Measurements from ENCODE around the gene TIGD1.

TIGD1 gene

DNA sequence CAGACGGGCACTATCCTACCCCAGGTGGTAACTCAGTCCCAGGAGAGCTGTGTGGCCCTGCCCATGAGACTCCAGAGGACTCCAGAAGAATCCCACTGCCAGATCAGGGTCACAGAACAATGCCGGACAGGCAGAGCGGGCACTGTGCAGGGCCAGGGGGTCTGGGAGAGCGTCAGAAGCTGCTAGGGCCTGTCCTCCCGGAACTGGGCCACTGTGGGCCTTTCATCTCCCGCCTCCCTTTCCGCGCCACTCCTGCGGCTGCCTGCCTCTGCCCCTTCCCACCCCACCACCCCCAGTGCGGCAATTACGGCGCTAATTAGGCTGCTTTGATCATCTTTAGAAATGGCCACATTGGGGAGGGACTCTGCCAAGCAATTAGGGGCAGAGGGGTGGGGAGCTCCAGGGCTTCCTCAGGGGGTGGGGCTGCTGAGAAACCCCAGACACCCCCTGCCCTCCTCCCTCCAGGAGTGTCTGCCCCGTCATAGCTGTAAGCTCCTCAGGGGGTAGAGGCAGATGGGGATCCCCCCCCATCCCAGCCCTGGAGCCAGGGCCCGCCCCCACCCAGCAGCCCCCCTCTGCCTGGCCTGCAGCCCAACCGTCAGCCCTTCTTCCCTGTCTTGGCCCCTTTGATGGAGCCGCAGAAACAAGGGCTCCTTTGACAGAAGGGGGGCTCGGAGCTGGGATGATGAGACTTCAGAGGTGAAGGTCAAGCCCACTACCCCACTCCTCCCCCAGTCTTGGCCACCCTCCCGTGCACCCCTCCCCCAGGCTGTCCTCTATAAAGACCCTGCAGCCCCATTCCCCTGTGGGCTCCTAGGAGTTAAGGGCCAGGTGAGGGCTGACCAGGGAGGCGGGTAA, 30.5 kb downstream of the TIGD1 start, which contains the start of gene PRSS56:
Gene PRSS56, plus strand, starts transcription at position 808 of the 858 bp plus-strand sequence. CDS start 211 bp downstream, outside the sequence.
- TF ChIP-seq, protein P1, sequence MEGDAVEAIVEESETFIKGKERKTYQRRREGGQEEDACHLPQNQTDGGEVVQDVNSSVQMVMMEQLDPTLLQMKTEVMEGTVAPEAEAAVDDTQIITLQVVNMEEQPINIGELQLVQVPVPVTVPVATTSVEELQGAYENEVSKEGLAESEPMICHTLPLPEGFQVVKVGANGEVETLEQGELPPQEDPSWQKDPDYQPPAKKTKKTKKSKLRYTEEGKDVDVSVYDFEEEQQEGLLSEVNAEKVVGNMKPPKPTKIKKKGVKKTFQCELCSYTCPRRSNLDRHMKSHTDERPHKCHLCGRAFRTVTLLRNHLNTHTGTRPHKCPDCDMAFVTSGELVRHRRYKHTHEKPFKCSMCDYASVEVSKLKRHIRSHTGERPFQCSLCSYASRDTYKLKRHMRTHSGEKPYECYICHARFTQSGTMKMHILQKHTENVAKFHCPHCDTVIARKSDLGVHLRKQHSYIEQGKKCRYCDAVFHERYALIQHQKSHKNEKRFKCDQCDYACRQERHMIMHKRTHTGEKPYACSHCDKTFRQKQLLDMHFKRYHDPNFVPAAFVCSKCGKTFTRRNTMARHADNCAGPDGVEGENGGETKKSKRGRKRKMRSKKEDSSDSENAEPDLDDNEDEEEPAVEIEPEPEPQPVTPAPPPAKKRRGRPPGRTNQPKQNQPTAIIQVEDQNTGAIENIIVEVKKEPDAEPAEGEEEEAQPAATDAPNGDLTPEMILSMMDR (IDR thresholded peaks at IDR 0.05; ENCODE audit: insufficient read depth, low read depth, low read length, missing control alignments): no peak
- no peak for DNase-seq (ENCODE audit: low read depth)
- H3K4me3 ChIP-seq (ENCODE audit: low read depth, low read length): no peak within 1 kb of the TSS

DNA sequence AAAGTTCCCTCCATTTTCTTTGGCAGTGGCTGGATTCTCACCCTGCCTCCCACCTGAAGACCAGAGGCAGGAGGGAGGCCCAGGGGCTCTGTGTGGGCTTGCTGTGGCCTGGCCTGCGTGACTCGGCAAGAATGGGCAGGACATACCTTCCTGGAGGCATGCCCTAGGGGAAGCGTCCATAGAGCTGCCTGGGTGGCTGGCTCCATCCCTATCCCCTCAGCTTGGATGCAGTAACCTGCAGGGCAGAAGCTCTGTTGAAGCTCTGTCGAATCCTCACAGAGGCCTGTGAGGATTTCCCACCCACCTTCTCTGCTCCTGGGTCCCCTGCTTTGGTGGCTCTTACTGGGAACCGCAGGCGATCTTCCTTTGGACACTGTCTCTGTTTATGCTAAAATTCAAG, 31.5 kb downstream of the TIGD1 start:
- no peak for DNase-seq (ENCODE audit: low read depth)
- TF ChIP-seq, protein P1 (IDR thresholded peaks at IDR 0.05; ENCODE audit: insufficient read depth, low read depth, low read length, missing control alignments): no peak

GRCh38 chr2:232516551-232516950, 33.8 kb downstream of the TIGD1 start:
- no peak for DNase-seq (ENCODE audit: low read depth)
- no peak overlapping the region for H3K4me3 ChIP-seq (ENCODE audit: low read depth, low read length)
- TF ChIP-seq, protein P1 (IDR thresholded peaks at IDR 0.05; ENCODE audit: insufficient read depth, low read depth, low read length, missing control alignments): no peak

More for the DNA sequence above, 31.5 kb downstream of the TIGD1 start:
- H3K4me3 ChIP-seq (ENCODE audit: low read depth, low read length): no peak overlapping the region

DNA sequence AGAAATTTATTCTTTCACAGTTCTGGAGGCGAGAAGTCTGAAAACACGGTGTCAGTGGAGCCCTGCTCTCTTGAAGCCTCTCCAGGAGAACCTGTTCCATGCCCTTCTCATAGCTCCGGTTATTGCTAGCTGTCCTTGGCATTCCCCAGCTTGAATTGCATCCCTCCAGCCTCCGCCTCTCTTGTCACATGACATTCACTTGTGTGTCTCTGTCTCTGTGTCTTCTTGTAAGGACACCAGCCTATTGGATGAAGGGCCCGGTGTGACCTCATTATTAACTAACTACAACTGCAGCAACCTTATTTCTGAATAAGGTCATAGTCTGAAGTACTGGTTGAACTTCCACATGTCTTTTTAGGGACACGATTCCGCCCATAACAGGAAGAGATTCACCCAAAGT, 34.7 kb downstream of the TIGD1 start:
- no peak overlapping the region for H3K4me3 ChIP-seq (ENCODE audit: low read depth, low read length)
- TF ChIP-seq, protein P1 (IDR thresholded peaks at IDR 0.05; ENCODE audit: insufficient read depth, low read depth, low read length, missing control alignments): no peak
- DNase-seq (ENCODE audit: low read depth): no peak

DNA sequence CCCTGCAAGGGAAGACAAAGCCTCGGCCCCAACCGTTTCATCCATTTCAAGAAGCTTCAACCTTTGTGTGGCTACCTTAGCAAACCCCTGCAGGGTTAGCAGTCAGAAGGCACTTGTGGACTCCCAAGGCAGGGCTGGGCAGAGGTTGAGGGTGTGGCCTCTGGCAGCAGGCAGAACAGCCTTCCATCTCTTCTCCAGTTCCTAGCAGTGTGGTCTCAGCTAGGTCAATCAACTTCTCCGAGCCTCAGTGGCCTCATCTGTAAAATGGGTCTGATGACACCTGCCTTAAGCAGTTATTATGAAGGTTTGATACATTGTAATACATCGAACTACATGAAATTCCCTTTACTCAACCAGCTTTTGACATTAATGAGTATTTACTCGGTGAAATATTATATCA, 37.0 kb downstream of the TIGD1 start:
- H3K4me3 ChIP-seq (ENCODE audit: low read depth, low read length): no peak overlapping the region
- no peak for DNase-seq (ENCODE audit: low read depth)
- TF ChIP-seq, protein P1 (IDR thresholded peaks at IDR 0.05; ENCODE audit: insufficient read depth, low read depth, low read length, missing control alignments): no peak

DNA sequence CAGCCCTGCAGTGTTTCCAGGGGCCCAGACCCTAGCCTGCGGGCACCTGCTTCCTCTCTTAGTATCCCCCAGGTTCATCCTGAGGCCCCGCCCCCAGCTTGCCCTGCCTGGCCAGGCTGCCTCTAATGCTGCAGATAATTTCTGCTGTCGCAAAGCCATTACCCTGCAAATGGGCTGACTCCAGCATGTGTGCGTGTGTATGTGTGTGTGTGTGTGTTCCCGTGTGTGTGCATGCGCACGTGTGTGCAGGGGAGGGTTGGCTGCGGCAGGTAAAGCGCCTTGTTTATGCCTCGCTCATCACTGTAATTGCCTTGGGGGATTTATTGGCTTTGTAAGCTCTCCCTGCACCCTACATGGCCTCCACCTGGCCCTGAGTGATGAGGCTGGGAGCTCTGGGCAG, 37.8 kb downstream of the TIGD1 start:
- TF ChIP-seq, protein P1 (IDR thresholded peaks at IDR 0.05; ENCODE audit: insufficient read depth, low read depth, low read length, missing control alignments): no peak
- no peak for DNase-seq (ENCODE audit: low read depth)
- no peak overlapping the region for H3K4me3 ChIP-seq (ENCODE audit: low read depth, low read length)
